Right forelimb (tissue), 1 donor: Measurements from ENCODE around the gene ST3GAL3.
A peak's percentile ranks its signal among the peaks of the same experiment; 100 is the strongest.
"Not testable (repeated sequence)": the region's sequence is repeated elsewhere in the genome, so short reads cannot be mapped to it uniquely, and the experiment has no call there.

Source experiments
- DNase-seq: peaks from one replicate; pipeline ENCODE4 v3.0.0-alpha.2; 2018

Gene ST3GAL3

GRCh38 chr1:43828574-43828973 is 121.2 kb downstream of the ST3GAL3 start:
- no peak for DNase-seq

GRCh38 chr1:43830802-43831201 is 123.5 kb downstream of the ST3GAL3 start:
- no peak for DNase-seq

- DNase-seq: no peak
Measured at GRCh38 chr1:43831851-43832250, 124.5 kb downstream of the ST3GAL3 start.

GRCh38 chr1:43832255-43832654 is 124.9 kb downstream of the ST3GAL3 start:
- DNase-seq: no peak

- DNase-seq: no peak
Measured at GRCh38 chr1:43832998-43833397, 125.7 kb downstream of the ST3GAL3 start.

GRCh38 chr1:43833902-43834279 is 126.6 kb downstream of the ST3GAL3 start:
- DNase-seq: not testable (repeated sequence)

GRCh38 chr1:43834280-43835081 is 127.1 kb downstream of the ST3GAL3 start:
- DNase-seq: peak; percentile 58

GRCh38 chr1:43835082-43836021 is 128.0 kb downstream of the ST3GAL3 start:
- no peak for DNase-seq

- no peak for DNase-seq
Measured at GRCh38 chr1:43836267-43836951, 129.1 kb downstream of the ST3GAL3 start.

- no peak for DNase-seq
Measured at GRCh38 chr1:43839056-43839455, 131.7 kb downstream of the ST3GAL3 start.

GRCh38 chr1:43841321-43842174 is 134.2 kb downstream of the ST3GAL3 start:
- DNase-seq: no peak

GRCh38 chr1:43842175-43842498 is 134.8 kb downstream of the ST3GAL3 start:
- DNase-seq: no peak

- no peak for DNase-seq
Measured at GRCh38 chr1:43843684-43844083, 136.3 kb downstream of the ST3GAL3 start.

- no peak for DNase-seq
Measured at GRCh38 chr1:43844114-43844513, 136.8 kb downstream of the ST3GAL3 start.

- no peak for DNase-seq
Measured at GRCh38 chr1:43847290-43847689, 140.0 kb downstream of the ST3GAL3 start.

GRCh38 chr1:43847882-43848281 is 140.5 kb downstream of the ST3GAL3 start:
- no peak for DNase-seq

- DNase-seq: no peak
Measured at GRCh38 chr1:43849670-43850069, 142.3 kb downstream of the ST3GAL3 start.

- DNase-seq: no peak
Measured at GRCh38 chr1:43850591-43851233, 143.4 kb downstream of the ST3GAL3 start.

GRCh38 chr1:43851561-43852338 is 144.4 kb downstream of the ST3GAL3 start:
- no peak for DNase-seq

GRCh38 chr1:43853161-43853921 is 146.0 kb downstream of the ST3GAL3 start:
- DNase-seq: no peak
